ENCODE results near the gene MBOAT7.
A peak's percentile ranks its signal among the peaks of the same experiment; 100 is the strongest.

The MBOAT7 gene

GRCh38 chr19:54159352-54160181 is 29.8 kb downstream of the MBOAT7 start, which contains the start of gene LENG1:
Gene LENG1 (minus strand): TSS chr19:54159721. CDS start chr19:54159695, 26 bp downstream.
- peak; percentile 100 for DNase-seq

- DNase-seq: no peak
These were observed 30.5 kb downstream of the MBOAT7 start for GRCh38 chr19:54158812-54159351.

GRCh38 chr19:54156953-54157352 is 32.4 kb downstream of the MBOAT7 start:
- no peak for DNase-seq

- DNase-seq: no peak
These were observed 32.9 kb downstream of the MBOAT7 start for GRCh38 chr19:54156490-54156889.

GRCh38 chr19:54155694-54156093 is 33.7 kb downstream of the MBOAT7 start:
- no peak for DNase-seq

GRCh38 chr19:54154603-54155345 is 34.6 kb downstream of the MBOAT7 start:
- no peak for DNase-seq

- DNase-seq: no peak
These were observed 35.6 kb downstream of the MBOAT7 start for GRCh38 chr19:54153731-54154326.

- DNase-seq: no peak
These were observed 36.4 kb downstream of the MBOAT7 start for GRCh38 chr19:54152878-54153524.

GRCh38 chr19:54152267-54152666 is 37.1 kb downstream of the MBOAT7 start:
- DNase-seq: no peak

- no peak for DNase-seq
These were observed 37.9 kb downstream of the MBOAT7 start for GRCh38 chr19:54151362-54152035.

GRCh38 chr19:54149021-54149812 is 40.2 kb downstream of the MBOAT7 start:
- no peak for DNase-seq

- no peak for DNase-seq
These were observed 41.2 kb downstream of the MBOAT7 start for GRCh38 chr19:54148158-54148557.

- no peak for DNase-seq
These were observed 41.7 kb downstream of the MBOAT7 start for GRCh38 chr19:54147676-54148075.

- no peak for DNase-seq
These were observed 43.7 kb downstream of the MBOAT7 start for GRCh38 chr19:54145541-54146158.

GRCh38 chr19:54142166-54142780 is 47.1 kb downstream of the MBOAT7 start:
- DNase-seq: no peak

- no peak for DNase-seq
These were observed 48.0 kb downstream of the MBOAT7 start for GRCh38 chr19:54141356-54141755.

GRCh38 chr19:54138489-54139256 is 50.7 kb downstream of the MBOAT7 start:
- no peak for DNase-seq

- DNase-seq: no peak
These were observed 51.5 kb downstream of the MBOAT7 start, which contains the start of gene CNOT3 for GRCh38 chr19:54137699-54138488. Gene CNOT3 (plus strand): TSS chr19:54137762. CDS start chr19:54142979, 5,217 bp downstream.
